BE2C (cell line): ENCODE measurements around the gene ENTPD6.
"Not testable (repeated sequence)": the region's sequence is repeated elsewhere in the genome, so short reads cannot be mapped to it uniquely, and the experiment has no call there.

Experiments
- DNase-seq: peaks from one replicate; pipeline ENCODE4 v3.0.0-alpha.2; 2020
- H3K27me3 ChIP-seq: fragments of 250-450 bp; sonication (Bioruptor Pico); 2 replicates; pipeline ENCODE4 v1.5.1; 2020; ENCODE audit warnings: mild to moderate bottlenecking
- H3K36me3 ChIP-seq: fragments of 250-450 bp; sonication (Bioruptor Pico); 2 replicates; pipeline ENCODE4 v1.5.1; 2020; ENCODE audit warnings: mild to moderate bottlenecking
- H3K4me1 ChIP-seq: fragments of 250-450 bp; sonication (Bioruptor Pico); 2 replicates; pipeline ENCODE4 v1.5.1; 2020
- H3K4me3 ChIP-seq: 2 replicates; pipeline ENCODE4 v1.5.1; 2011; ENCODE audit warnings: low read depth, low read length
- H3K9me3 ChIP-seq: fragments of 250-450 bp; sonication (Bioruptor Pico); 2 replicates; pipeline ENCODE4 v1.5.1; 2020
- TF ChIP-seq, protein P1 (sequence below): IDR thresholded peaks from 2 replicates; pipeline ENCODE4 v1.5.1; 2012; ENCODE audit warnings: mild to moderate bottlenecking, low read depth, low read length

Gene ENTPD6

DNA sequence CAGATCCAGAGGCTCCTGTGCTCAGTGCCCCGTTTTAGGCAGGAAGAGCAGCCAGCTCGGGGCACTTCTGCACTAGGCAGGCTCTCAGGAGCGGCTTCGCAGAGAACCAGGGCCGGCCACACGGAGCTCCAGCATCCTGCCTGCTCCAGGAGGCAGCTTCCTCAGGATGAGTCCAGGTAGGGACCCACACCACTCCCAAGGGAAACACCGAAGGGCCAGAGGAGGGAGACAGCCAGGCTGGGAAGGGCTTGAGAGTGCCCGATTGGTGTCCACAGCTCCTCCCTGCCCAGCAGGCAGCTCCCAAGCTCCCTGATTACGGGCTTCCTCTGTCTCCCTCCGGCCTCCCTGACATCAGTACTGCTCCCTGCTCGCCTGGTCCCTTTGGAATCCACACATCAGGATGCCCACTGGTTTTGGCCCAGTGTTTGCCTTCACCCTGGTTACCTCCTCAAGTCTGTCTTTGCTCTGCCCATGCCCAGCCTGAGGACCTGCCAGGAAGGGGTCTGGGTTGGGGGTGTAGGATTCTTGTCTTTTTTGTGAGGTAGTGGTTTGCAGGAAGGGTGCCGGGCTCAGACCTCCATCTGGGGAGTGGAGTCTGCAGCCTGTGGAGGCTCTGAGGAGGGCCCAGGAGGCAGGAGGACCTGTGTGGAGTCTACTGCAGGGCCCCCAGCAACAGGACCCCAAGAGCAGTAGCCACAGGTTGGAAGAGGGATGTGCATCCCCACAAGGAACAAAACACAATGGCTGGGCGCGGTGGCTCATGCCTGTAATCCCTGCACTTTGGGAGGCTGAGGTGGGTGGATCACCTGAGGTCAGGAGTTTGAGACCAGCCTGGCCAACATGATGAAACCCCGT is 41.2 kb downstream of the ENTPD6 start:
- no peaks in the 10 kb centered on the region for H3K36me3 ChIP-seq
- H3K4me1 ChIP-seq = peaks cover 8% of the 10 kb centered on the region
- TF ChIP-seq, protein P1, sequence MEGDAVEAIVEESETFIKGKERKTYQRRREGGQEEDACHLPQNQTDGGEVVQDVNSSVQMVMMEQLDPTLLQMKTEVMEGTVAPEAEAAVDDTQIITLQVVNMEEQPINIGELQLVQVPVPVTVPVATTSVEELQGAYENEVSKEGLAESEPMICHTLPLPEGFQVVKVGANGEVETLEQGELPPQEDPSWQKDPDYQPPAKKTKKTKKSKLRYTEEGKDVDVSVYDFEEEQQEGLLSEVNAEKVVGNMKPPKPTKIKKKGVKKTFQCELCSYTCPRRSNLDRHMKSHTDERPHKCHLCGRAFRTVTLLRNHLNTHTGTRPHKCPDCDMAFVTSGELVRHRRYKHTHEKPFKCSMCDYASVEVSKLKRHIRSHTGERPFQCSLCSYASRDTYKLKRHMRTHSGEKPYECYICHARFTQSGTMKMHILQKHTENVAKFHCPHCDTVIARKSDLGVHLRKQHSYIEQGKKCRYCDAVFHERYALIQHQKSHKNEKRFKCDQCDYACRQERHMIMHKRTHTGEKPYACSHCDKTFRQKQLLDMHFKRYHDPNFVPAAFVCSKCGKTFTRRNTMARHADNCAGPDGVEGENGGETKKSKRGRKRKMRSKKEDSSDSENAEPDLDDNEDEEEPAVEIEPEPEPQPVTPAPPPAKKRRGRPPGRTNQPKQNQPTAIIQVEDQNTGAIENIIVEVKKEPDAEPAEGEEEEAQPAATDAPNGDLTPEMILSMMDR = no peak
- no peaks in the 10 kb centered on the region for H3K9me3 ChIP-seq
- H3K27me3 ChIP-seq = no peaks in the 10 kb centered on the region
- H3K4me3 ChIP-seq = no peak overlapping the region
- DNase-seq = no peak

DNA sequence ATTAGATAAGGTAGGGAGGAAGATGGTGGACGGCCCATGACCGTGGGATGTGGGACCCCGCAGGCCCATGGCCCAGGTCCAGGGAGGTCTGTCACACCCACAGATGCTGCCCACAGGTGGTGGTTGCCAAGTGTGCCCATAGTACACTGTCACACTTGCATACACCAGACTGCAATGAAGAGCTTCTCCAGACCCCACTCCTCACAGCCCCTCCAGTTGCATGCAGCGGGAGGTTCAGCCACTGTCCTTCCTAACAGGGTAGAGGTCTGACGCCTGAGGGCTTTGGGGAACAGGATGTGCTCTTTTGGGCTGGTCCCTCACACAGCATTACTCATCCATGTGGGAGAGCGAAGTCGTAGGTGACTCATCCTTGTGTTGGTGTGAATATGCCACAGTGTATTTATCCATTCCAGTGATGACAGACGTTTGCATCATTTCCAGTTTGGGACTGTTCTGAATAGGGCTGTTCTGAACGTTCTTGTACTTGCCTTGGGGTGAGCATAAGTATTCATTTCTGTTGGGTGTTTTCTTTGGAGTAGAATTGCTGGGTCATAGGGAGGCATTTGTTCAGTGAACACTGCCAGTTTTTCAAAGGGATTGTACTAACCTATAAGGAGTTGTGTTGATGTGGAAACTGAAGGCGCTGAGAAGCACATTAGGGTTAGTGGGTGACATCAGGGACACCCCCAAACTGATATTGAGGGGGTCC is 42.3 kb downstream of the ENTPD6 start:
- peak; percentile 43 for DNase-seq
- TF ChIP-seq, protein P1 = no peak

DNA sequence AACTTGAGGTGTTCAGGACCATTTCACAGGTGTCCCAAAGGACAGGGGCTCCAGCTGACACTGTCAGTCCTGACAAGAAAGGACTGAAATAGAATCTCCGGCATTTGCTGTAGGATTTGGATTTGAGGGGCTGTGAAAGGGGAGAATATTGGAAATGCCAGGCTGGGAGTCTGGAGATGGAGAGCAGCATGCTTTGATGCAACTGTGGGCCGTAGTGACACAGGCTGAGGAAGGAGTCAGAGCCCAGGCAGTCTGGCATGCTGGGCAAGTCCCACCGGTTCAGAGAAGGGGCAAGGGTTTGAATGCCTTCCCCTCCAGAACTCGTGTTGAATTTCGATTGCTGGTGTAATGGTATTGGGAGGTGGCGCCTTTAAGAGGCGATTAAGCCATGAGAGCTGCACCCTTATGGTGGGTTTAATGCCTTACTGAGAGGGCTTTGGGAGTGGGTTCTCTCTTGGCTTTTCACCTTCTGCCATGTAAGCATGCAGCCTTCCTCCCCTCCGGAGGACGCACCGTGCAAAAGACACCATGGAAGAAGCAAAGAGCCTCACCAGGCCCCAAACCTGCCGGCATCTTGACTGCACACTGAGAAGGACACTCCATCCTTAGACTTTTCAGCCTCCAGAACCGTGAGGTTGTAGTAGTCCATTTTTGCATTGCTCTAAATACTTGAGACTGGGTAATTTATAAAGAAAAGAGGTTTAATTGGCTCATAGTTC is 43.0 kb downstream of the ENTPD6 start:
- Histone ChIP-seq H3K9me3 (no peaks in the 10 kb centered on the region), H3K27me3 (no peaks in the 10 kb centered on the region), H3K4me1 (peaks cover 8% of the 10 kb centered on the region), H3K36me3 (no peaks in the 10 kb centered on the region), H3K4me3 (no peak overlapping the region)
- DNase-seq = no peak
- TF ChIP-seq, protein P1 = no peak

More for the DNA sequence above, 42.3 kb downstream of the ENTPD6 start:
- Histone ChIP-seq H3K4me1 (peaks cover 8% of the 10 kb centered on the region), H3K9me3 (no peaks in the 10 kb centered on the region), H3K4me3 (no peak overlapping the region), H3K27me3 (no peaks in the 10 kb centered on the region), H3K36me3 (no peaks in the 10 kb centered on the region)

DNA sequence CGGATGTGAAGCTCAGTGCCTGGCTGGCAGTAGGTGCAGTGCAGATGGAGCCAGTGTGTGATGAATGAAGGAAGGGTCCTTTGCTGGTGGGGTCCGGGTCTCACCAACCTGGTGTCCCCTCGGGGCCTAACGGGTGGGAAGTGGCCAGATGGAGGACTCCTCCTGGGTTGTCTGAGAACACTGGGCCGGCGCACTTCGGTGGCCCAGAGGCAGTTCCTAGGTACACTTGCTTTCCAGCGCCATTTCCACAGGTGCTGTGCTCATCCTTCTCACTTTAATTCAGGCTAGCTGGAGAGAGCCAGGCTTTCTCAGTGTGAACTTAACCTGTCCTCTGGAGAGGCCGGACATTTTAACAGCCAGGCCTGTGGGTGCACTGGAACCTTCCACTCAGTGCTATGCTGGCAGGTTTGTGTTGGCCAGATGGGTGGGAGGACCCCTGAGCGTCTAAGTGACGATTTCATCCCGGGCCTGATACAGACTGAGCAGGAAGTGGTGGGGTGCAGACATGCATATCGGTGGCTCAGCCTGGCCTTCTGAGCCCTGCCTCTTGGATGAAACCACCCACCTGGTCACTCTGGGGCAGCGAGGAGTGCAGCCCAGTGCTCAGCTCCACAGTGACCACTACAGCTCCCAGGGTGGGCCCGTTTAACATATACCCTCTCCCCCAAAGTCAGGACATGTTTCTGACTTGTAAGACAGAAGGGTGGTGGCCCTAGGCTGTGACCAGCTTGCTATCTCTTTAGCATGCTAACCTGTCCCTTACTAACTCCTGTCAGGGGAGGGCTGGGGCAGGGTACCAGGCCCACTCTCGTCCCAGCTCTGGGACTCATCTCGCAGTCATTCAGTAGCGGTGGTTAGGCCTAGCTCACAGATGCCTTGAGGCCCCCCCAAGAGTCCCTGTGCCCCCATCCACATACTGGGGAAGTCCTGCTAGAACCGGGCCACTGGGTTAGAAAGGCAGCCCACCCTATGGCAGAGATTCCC is 44.2 kb downstream of the ENTPD6 start:
- H3K36me3 ChIP-seq = no peaks in the 10 kb centered on the region
- TF ChIP-seq, protein P1 = no peak
- H3K9me3 ChIP-seq = no peaks in the 10 kb centered on the region
- H3K4me1 ChIP-seq = peaks cover 8% of the 10 kb centered on the region
- no peaks in the 10 kb centered on the region for H3K27me3 ChIP-seq
- no peak overlapping the region for H3K4me3 ChIP-seq
- no peak for DNase-seq

DNA sequence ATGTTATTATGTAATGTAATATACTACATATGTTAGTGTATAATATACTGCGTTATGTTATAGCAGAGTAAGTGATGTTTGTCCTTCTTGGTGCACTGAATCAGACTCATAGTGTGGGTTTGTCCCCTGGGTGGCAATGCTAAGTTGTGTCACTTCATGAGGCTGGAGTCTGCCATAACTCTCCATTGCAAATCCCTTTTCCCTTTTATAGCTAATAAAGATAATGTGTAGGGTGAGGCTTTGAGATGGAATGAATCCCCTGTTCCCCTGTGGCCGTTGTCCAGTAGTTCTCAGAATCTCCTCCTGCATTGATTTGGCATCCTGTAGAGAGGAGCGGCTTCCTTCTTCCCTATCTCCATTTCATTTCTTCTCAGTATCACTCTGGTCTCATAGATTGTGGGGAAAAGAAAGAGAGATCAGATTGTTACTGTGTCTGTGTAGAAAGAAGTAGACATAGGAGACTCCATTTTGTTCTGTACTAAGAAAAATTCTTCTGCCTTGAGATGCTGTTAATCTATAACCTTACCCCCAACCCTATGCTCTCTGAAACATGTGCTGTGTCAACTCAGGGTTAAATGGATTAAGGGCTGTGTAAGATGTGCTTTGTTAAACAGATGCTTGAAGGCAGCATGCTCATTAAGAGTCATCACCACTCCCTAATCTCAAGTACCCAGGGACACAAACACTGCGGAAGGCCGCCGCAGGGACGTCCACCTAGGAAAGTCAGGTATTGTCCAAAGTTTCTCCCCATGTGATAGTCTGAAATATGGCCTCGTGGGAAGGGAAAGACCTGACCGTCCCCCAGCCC is 45.5 kb downstream of the ENTPD6 start:
- H3K36me3 ChIP-seq, DNase-seq, H3K4me3 ChIP-seq, H3K27me3 ChIP-seq, H3K9me3 ChIP-seq, H3K4me1 ChIP-seq: not testable (repeated sequence)

DNA sequence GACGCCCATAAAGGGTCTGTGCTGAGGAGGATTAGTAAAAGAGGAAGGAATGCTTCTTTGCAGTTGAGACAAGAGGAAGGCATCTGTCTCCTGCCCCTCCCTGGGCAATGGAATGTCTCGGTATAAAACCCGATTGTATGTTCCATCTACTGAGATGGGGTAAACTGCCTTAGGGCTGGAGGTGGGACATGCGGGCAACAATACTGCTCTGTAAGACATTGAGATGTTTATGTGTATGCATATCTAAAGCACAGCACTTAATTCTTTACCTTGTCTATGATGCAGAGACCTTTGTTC is 46.1 kb downstream of the ENTPD6 start:
- H3K4me3 ChIP-seq, H3K9me3 ChIP-seq, DNase-seq, H3K36me3 ChIP-seq, H3K27me3 ChIP-seq: not testable (repeated sequence)
- H3K4me1 ChIP-seq = peaks cover 12% of the 10 kb centered on the region
